HEK293T (cell line): ENCODE data around the gene RRH.

Experiments
- FOXM1 ChIP-seq: fragments of 450-650 bp; IDR thresholded peaks from 2 replicates; pipeline ENCODE4 v1.6.1; 2017; ENCODE audit warnings: mild to moderate bottlenecking, borderline replicate concordance
- HDGF ChIP-seq: fragments of 450-650 bp; IDR thresholded peaks from 2 replicates; pipeline ENCODE4 v1.6.1; 2017; ENCODE audit warnings: antibody characterized with exemption, borderline replicate concordance
- L3MBTL2 ChIP-seq: fragments of 450-650 bp; conservative IDR thresholded peaks from 2 replicates; pipeline ENCODE4 v1.6.1; 2016; ENCODE audit warnings: mild to moderate bottlenecking
- NFRKB ChIP-seq: fragments of 450-650 bp; IDR thresholded peaks from 2 replicates; pipeline ENCODE4 v1.6.1; 2016; ENCODE audit warnings: mild to moderate bottlenecking, moderate library complexity

GRCh38 chr4:109809655-109810054 is 18.1 kb upstream of the RRH start:
- TF ChIP-seq FOXM1 (no peak), NFRKB (no peak), L3MBTL2 (no peak), HDGF (no peak)
